ENCODE data around the gene MICALL2. TPM values are rescaled to one million over a fixed set of nuclear protein-coding genes. Genes with fewer than 3 reads are reported as not detected.

MICALL2 gene
- total and polyA plus RNA-seq, 4 donors, result 2.9 to 16.3 (median 7.6) TPM

- TF ChIP-seq HNF4A (conservative IDR thresholded peaks at IDR 0.05) (no peak), FOXA1 (IDR thresholded peaks at IDR 0.05) (no peak), ATF3 (IDR thresholded peaks at IDR 0.05) (no peak), TAF1 (conservative IDR thresholded peaks at IDR 0.05) (no peak), YY1 (IDR thresholded peaks at IDR 0.05) (no peak), SP1 (IDR thresholded peaks at IDR 0.05) (no peak), NR2F2 (IDR thresholded peaks at IDR 0.05) (no peak), GABPA (IDR thresholded peaks at IDR 0.05 in 1 of 2, conservative IDR thresholded peaks at IDR 0.05 in 1 of 2) (no peak), MAX (IDR thresholded peaks at IDR 0.05) (no peak), JUND (IDR thresholded peaks at IDR 0.05) (no peak), EGR1 (IDR thresholded peaks at IDR 0.05; ENCODE audit: low read depth in 2 of 2) (no peak), CTCF (IDR thresholded peaks at IDR 0.05; ENCODE audit: low read depth, low read length, missing input control) (no peak), FOXA2 (IDR thresholded peaks at IDR 0.05) (no peak), ZBTB33 (IDR thresholded peaks at IDR 0.05) (no peak), HNF4G (IDR thresholded peaks at IDR 0.05) (no peak), RAD21 (IDR thresholded peaks at IDR 0.05) (no peak), RXRA (IDR thresholded peaks at IDR 0.05) (no peak), REST (IDR thresholded peaks at IDR 0.05) (no peak)
- H3K4me1 ChIP-seq (ENCODE audit: control insufficient read depth in 4 of 4, insufficient read depth in 4 of 4, low read length in 3 of 4), result peaks cover 7 to 24% (median 9%) of the 10 kb centered on the region in 4 donors
- H3K9ac ChIP-seq (ENCODE audit: low read depth in 1 of 2, low read length in 2 of 2), result no peak overlapping the region
- no peak for DNase-seq (ENCODE audit: low spot score)
- no peaks in the 10 kb centered on the region for H3K36me3 ChIP-seq (ENCODE audit: control insufficient read depth in 4 of 4, insufficient read depth in 3 of 4, low read depth in 1 of 4, low read length in 3 of 4)
- no peaks in the 10 kb centered on the region for H3K9me3 ChIP-seq (ENCODE audit: control insufficient read depth in 4 of 4, low read length in 3 of 4)
- H3K4me3 ChIP-seq (ENCODE audit: low read depth in 1 of 3, low read length in 3 of 3), result no peak overlapping the region
- no peaks in the 10 kb centered on the region for H3K27me3 ChIP-seq (ENCODE audit: control insufficient read depth in 4 of 4, insufficient read depth in 4 of 4, low read length in 3 of 4)
- 86% methylated on average over 18 of the region's 18 CpGs for WGBS
- H3K27ac ChIP-seq (ENCODE audit: low read depth in 1 of 2, low read length in 2 of 2), result no peak overlapping the region
Measured at GRCh38 chr7:1450431-1450830, 8.8 kb downstream of the MICALL2 start.

Data from liver (tissue), 9 donors.